HepG2 (cell line): ENCODE data around the gene USH2A. TPM values are rescaled to one million over a fixed set of nuclear protein-coding genes. Genes with fewer than 3 reads are reported as not detected.

Experiments used
- ATAC-seq: fragments of 200-7000 bp; cut with Tn5 transposase; 3 replicates; pipeline ENCODE4 v1.9.1; 2020; ENCODE audit warnings: mild to moderate bottlenecking, moderate library complexity
- BruUV-seq: library from RNA; stranded (reverse); fragments of 400-500 nt; replicated peaks from 2 replicates; lab custom pipeline; 2021; lab: Mats Ljungman, UMichigan
- CTCF ChIA-PET: fragments of 300-600 bp; formaldehyde crosslinking; extraction: SDS; loops from one replicate; lab custom pipeline; 2021; ENCODE audit warnings: low total read pairs, inconsistent platforms, low intra/inter-chr PET ratio; lab: Yijun Ruan, JAX
- POLR2A ChIA-PET: fragments of 350-600 bp; sonication (Branson Sonifier 250); formaldehyde crosslinking; loops from one replicate; lab custom pipeline; 2020; ENCODE audit warnings: antibody characterized with exemption, inconsistent platforms; lab: Yijun Ruan, JAX
- DNase-seq: peaks from one replicate; pipeline ENCODE4 v3.0.0-alpha.2; 2015; ENCODE audit warnings: low spot score
- FAIRE-seq: peaks from 3 replicates; lab custom pipeline; 2011; peaks lifted over from hg19 to GRCh38; lab: Jason Lieb, UNC
- H2AFZ ChIP-seq: one replicate; pipeline ENCODE4 v1.6.1; 2011; ENCODE audit warnings: low read length, inconsistent platforms
- H3K27ac ChIP-seq: fragments of 300-600 bp; 3 replicates; pipeline ENCODE4 v1.8.0; 2011; ENCODE audit warnings: mixed run types, mild to moderate bottlenecking, mixed read lengths, low read length, inconsistent platforms; ENCODE audit not compliant: insufficient read depth; ENCODE audit errors: extremely low read length
- H3K27me3 ChIP-seq, 2 experiments: fragments of 200-600 bp in 1 of 2; 2 replicates in 1 of 2; 3 replicates in 1 of 2; pipeline versions ENCODE4 v1.6.0 to v1.8.0; 2011; ENCODE audit warnings: low read length in 2 of 2, mild to moderate bottlenecking in 2 of 2, moderate library complexity in 2 of 2, inconsistent platforms in 1 of 2; ENCODE audit not compliant: insufficient read depth in 2 of 2, control insufficient read depth in 1 of 2
- H3K36me3 ChIP-seq, 2 experiments: fragments of 200-600 bp in 1 of 2; replicated peaks in 1 of 2; 2 replicates in 1 of 2; 3 replicates in 1 of 2; pipeline versions ENCODE4 v1.5.1 to v1.8.0; 2011; ENCODE audit warnings: low read length in 2 of 2, inconsistent platforms in 1 of 2; ENCODE audit not compliant: insufficient read depth in 2 of 2, control insufficient read depth in 1 of 2
- H3K4me1 ChIP-seq: 2 replicates; pipeline ENCODE4 v1.5.1; 2012; ENCODE audit warnings: low read length, inconsistent platforms; ENCODE audit not compliant: insufficient read depth
- H3K4me2 ChIP-seq: 2 replicates; pipeline ENCODE4 v1.6.0; 2011; ENCODE audit warnings: low read depth, low read length, inconsistent platforms
- H3K4me3 ChIP-seq, 3 experiments: fragments of 200-600 bp in 1 of 3; sonication (generic), shearing (Covaris generic) in 1 of 3; replicated peaks in 1 of 3; 2 replicates each; pipeline ENCODE4 v1.5.1; 2011 to 2016; ENCODE audit warnings: low read length in 3 of 3, inconsistent platforms in 2 of 3, low read depth in 2 of 3, mild to moderate bottlenecking in 2 of 3, control low read depth in 1 of 3, mixed read lengths in 1 of 3; ENCODE audit not compliant: insufficient read depth in 1 of 3
- H3K79me2 ChIP-seq: one replicate; pipeline ENCODE4 v1.6.1; 2011; ENCODE audit warnings: low read length, inconsistent platforms; ENCODE audit not compliant: insufficient read depth
- H3K9ac ChIP-seq: 2 replicates; pipeline ENCODE4 v1.6.0; 2011; ENCODE audit warnings: mild to moderate bottlenecking, low read depth, low read length, inconsistent platforms; ENCODE audit not compliant: insufficient read depth
- H3K9me3 ChIP-seq: 2 replicates; pipeline ENCODE4 v1.5.1; 2012; ENCODE audit warnings: mild to moderate bottlenecking, low read length
- H4K20me1 ChIP-seq: 2 replicates; pipeline ENCODE4 v1.6.0; 2011; ENCODE audit warnings: inconsistent platforms, mild to moderate bottlenecking, low read length, moderate library complexity; ENCODE audit not compliant: insufficient read depth
- ATM ChIP-seq: fragments of 450-650 bp; IDR thresholded peaks from 2 replicates; pipeline ENCODE4 v1.7.1; 2017; ENCODE audit warnings: mild to moderate bottlenecking, borderline replicate concordance
- BRD4 ChIP-seq: sonication (generic); formaldehyde crosslinking; IDR thresholded peaks from 2 replicates; pipeline ENCODE4 v1.4.0; 2020; ENCODE audit warnings: missing genetic modification reagents
- KAT7 ChIP-seq: IDR thresholded peaks from 2 replicates; pipeline ENCODE4 v1.6.1; 2018; ENCODE audit warnings: borderline replicate concordance, missing compliant biosample characterization
- SNAPC4 ChIP-seq: sonication (generic); formaldehyde crosslinking; IDR thresholded peaks from 2 replicates; pipeline ENCODE4 v1.4.0; 2020; ENCODE audit warnings: mild to moderate bottlenecking, missing genetic modification reagents
- ZBTB3 ChIP-seq: sonication (generic); formaldehyde crosslinking; IDR thresholded peaks from 2 replicates; pipeline ENCODE4 v1.4.0; 2020; ENCODE audit warnings: low read depth, mild to moderate bottlenecking, moderate library complexity, missing genetic modification reagents, borderline replicate concordance
- ZBTB7A ChIP-seq: sonication (generic); formaldehyde crosslinking; IDR thresholded peaks from 2 replicates; pipeline ENCODE4 v1.8.0; 2022; ENCODE audit warnings: mild to moderate bottlenecking, missing genetic modification reagents
- ZFX ChIP-seq: sonication (generic); formaldehyde crosslinking; IDR thresholded peaks from 2 replicates; pipeline ENCODE4 v1.4.0; 2020; ENCODE audit warnings: mild to moderate bottlenecking, low read depth, missing genetic modification reagents, moderate library complexity
- ZKSCAN8 ChIP-seq: IDR thresholded peaks from 2 replicates; pipeline ENCODE4 v1.6.1; 2016; ENCODE audit warnings: borderline replicate concordance, missing genetic modification reagents, missing compliant biosample characterization
- ZNF207 ChIP-seq: fragments of 450-650 bp; IDR thresholded peaks from 2 replicates; pipeline ENCODE4 v1.6.1; 2016; ENCODE audit warnings: antibody characterized with exemption, borderline replicate concordance
- ZNF446 ChIP-seq: sonication (generic); formaldehyde crosslinking; IDR thresholded peaks from 2 replicates; pipeline ENCODE4 v1.5.0; 2020; ENCODE audit warnings: mild to moderate bottlenecking, missing genetic modification reagents
- ZNF547 ChIP-seq: sonication (generic); formaldehyde crosslinking; IDR thresholded peaks from 2 replicates; pipeline ENCODE4 v1.5.1; 2020; ENCODE audit warnings: mild to moderate bottlenecking, missing genetic modification reagents
- ZNF7 ChIP-seq: IDR thresholded peaks from 2 replicates; pipeline ENCODE4 v1.6.1; 2016; ENCODE audit warnings: missing biosample characterization, missing genetic modification reagents
- ZSCAN30 ChIP-seq: sonication (generic); formaldehyde crosslinking; IDR thresholded peaks from 2 replicates; pipeline ENCODE4 v1.5.0; 2020; ENCODE audit warnings: mild to moderate bottlenecking, missing genetic modification reagents
- ZSCAN31 ChIP-seq: sonication (generic); formaldehyde crosslinking; IDR thresholded peaks from 2 replicates; pipeline ENCODE4 v1.5.0; 2020; ENCODE audit warnings: low read depth, mild to moderate bottlenecking, missing genetic modification reagents
- WGBS: methylation state at CpG from one replicate; pipeline ENCODE4 v1.1.6; 2017; ENCODE audit warnings: low lambda C conversion rate; 5-methylcytosine and 5-hydroxymethylcytosine counted together
- in situ Hi-C: cut with HindIII; loops from 2 replicates; pipeline ENCODE4 v1.10.0; 2017; ENCODE audit warnings: low pct_unique_long_range_greater_than_20kb; ENCODE audit not compliant: extremely low pct_ligation_motif_present
- intact Hi-C: fragments of 100-400 bp; cut with micrococcal nuclease; formaldehyde crosslinking; loops from one replicate; pipeline ENCODE4 v1.10.0; 2022; ENCODE audit not compliant: unreplicated experiment
- polyA plus RNA-seq, 8 experiments: library from polyadenylated mRNA; depleted of rRNA in 3 of 8; stranded (reverse) in 7 of 8; unstranded in 1 of 8; fragments of >200 nt; fragmentation: Illumina TruSeq in 4 of 8; extraction: Trizol in 4 of 8; gene quantifications; 2 replicates each; pipeline versions ENCODE4 v1.2.1 to v1.2.3, GENCODE V29; 2011 to 2016; ENCODE audit warnings: low read depth in 4 of 8, missing spikeins in 1 of 8, mixed read lengths in 1 of 8; ENCODE audit not compliant: insufficient read depth in 1 of 8
- total RNA-seq, 5 experiments: library from RNA; depleted of rRNA; stranded (reverse); fragments of >200 nt; fragmentation: Illumina TruSeq; extraction: Trizol; gene quantifications; 2 replicates each; pipeline ENCODE4 v1.2.3, GENCODE V29; 2016; ENCODE audit warnings: low read depth in 1 of 5
- TF ChIP-seq, protein P1 (sequence below): sonication (generic); formaldehyde crosslinking; IDR thresholded peaks from 2 replicates; pipeline ENCODE4 v1.4.0; 2020; ENCODE audit warnings: missing genetic modification reagents

USH2A gene
- total and polyA plus RNA-seq, 2 of the 13 experiments (the other 11 are each of a cell fraction or from before 2014, with no cell fraction given), result 0.02 TPM; not detected in 1

GRCh38 chr1:215590779-215591491, 832.3 kb downstream of the USH2A start:
- in situ Hi-C loops (no loop called here), intact Hi-C loops (no loop called here)
- Histone ChIP-seq H3K9ac (no peak overlapping the region), H3K27ac (no peak overlapping the region), H3K36me3 (peaks cover 1 to 35% of the 10 kb centered on the region in 2 experiments; a peak in 4 of 5 replicates), H3K4me2 (no peak overlapping the region), H3K9me3 (no peaks in the 10 kb centered on the region), H3K27me3 (no peaks in the 10 kb centered on the region), H3K4me3 (no peak overlapping the region), H3K4me1 (no peaks in the 10 kb centered on the region), H4K20me1 (no peaks in the 10 kb centered on the region), H3K79me2 (peaks cover 5% of the 10 kb centered on the region), H2AFZ (no peak overlapping the region)
- 98% methylated on average over 4 of the region's 4 CpGs for WGBS
- POLR2A ChIA-PET, result no interaction called here
- no peak for DNase-seq
- FAIRE-seq, result no peak
- ATAC-seq, result no peak
- CTCF ChIA-PET, result no interaction called here
- no TSS peak for BruUV-seq
- no peak for TF ChIP-seq ZSCAN30 (CRISPR knock-in tag)
- TF ChIP-seq KAT7 (CRISPR knock-in tag), result no peak
- no peak for TF ChIP-seq ZNF547 (CRISPR knock-in tag)
- TF ChIP-seq ZFX (CRISPR knock-in tag), result no peak
- no peak for TF ChIP-seq ZSCAN31 (CRISPR knock-in tag)
- TF ChIP-seq BRD4 (CRISPR knock-in tag), result no peak
- no peak for TF ChIP-seq ZNF446 (CRISPR knock-in tag)
- no peak for TF ChIP-seq ZNF7
- TF ChIP-seq ZKSCAN8, result no peak
- TF ChIP-seq, protein P1, sequence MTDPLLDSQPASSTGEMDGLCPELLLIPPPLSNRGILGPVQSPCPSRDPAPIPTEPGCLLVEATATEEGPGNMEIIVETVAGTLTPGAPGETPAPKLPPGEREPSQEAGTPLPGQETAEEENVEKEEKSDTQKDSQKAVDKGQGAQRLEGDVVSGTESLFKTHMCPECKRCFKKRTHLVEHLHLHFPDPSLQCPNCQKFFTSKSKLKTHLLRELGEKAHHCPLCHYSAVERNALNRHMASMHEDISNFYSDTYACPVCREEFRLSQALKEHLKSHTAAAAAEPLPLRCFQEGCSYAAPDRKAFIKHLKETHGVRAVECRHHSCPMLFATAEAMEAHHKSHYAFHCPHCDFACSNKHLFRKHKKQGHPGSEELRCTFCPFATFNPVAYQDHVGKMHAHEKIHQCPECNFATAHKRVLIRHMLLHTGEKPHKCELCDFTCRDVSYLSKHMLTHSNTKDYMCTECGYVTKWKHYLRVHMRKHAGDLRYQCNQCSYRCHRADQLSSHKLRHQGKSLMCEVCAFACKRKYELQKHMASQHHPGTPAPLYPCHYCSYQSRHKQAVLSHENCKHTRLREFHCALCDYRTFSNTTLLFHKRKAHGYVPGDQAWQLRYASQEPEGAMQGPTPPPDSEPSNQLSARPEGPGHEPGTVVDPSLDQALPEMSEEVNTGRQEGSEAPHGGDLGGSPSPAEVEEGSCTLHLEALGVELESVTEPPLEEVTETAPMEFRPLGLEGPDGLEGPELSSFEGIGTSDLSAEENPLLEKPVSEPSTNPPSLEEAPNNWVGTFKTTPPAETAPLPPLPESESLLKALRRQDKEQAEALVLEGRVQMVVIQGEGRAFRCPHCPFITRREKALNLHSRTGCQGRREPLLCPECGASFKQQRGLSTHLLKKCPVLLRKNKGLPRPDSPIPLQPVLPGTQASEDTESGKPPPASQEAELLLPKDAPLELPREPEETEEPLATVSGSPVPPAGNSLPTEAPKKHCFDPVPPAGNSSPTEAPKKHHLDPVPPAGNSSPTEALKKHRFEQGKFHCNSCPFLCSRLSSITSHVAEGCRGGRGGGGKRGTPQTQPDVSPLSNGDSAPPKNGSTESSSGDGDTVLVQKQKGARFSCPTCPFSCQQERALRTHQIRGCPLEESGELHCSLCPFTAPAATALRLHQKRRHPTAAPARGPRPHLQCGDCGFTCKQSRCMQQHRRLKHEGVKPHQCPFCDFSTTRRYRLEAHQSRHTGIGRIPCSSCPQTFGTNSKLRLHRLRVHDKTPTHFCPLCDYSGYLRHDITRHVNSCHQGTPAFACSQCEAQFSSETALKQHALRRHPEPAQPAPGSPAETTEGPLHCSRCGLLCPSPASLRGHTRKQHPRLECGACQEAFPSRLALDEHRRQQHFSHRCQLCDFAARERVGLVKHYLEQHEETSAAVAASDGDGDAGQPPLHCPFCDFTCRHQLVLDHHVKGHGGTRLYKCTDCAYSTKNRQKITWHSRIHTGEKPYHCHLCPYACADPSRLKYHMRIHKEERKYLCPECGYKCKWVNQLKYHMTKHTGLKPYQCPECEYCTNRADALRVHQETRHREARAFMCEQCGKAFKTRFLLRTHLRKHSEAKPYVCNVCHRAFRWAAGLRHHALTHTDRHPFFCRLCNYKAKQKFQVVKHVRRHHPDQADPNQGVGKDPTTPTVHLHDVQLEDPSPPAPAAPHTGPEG, result no peak
- TF ChIP-seq ZBTB7A (CRISPR knock-in tag), result no peak
- TF ChIP-seq SNAPC4 (CRISPR knock-in tag), result no peak
- TF ChIP-seq ZNF207, result no peak
- TF ChIP-seq ATM, result no peak
- TF ChIP-seq ZBTB3 (CRISPR knock-in tag), result no peak
